ENCODE measurements around the gene MRC1.

GRCh38 chr10:17954861-17955260 lies 145.7 kb downstream of the MRC1 start:
- TF ChIP-seq CTCF (IDR thresholded peaks at IDR 0.05) (no peak), POLR2A (IDR thresholded peaks at IDR 0.05) (no peak)

Data from testis (tissue), 2 donors.